Right lobe of liver (tissue), 6 donors: ENCODE results near the gene MRPL36. TPM values are rescaled to one million over a fixed set of nuclear protein-coding genes. Genes with fewer than 3 reads are reported as not detected.
A peak's percentile ranks its signal among the peaks of the same experiment; 100 is the strongest.

ENCODE experiments used
- ATAC-seq, 4 donors: fragments of 200-7000 bp; cut with Tn5 transposase; one replicate each; pipeline ENCODE4 v1.9.1; 2020; ENCODE audit warnings: mild to moderate bottlenecking in 4 of 4, moderate library complexity in 4 of 4
- DNase-seq, 3 donors: peaks; one replicate each; pipeline ENCODE4 v3.0.0-alpha.2; 2020
- H3K27ac ChIP-seq, 3 donors: fragments of 200-600 bp; one replicate each; pipeline ENCODE4 v1.8.0; 2022
- H3K27me3 ChIP-seq, 2 donors: fragments of 200-600 bp; one replicate each; pipeline ENCODE4 v1.8.0; 2022
- H3K36me3 ChIP-seq, 4 donors: fragments of 200-600 bp; sonication (generic) in 1 of 4; one replicate each; pipeline versions ENCODE4 v1.5.1 to v1.8.0; 2017 to 2022; ENCODE audit warnings: control low read depth in 1 of 4
- H3K4me1 ChIP-seq, 4 donors: fragments of 200-600 bp; sonication (generic) in 1 of 4; one replicate each; pipeline versions ENCODE4 v1.5.1 to v1.8.0; 2017 to 2022; ENCODE audit warnings: control low read depth in 1 of 4
- H3K4me3 ChIP-seq, 3 donors: fragments of 200-600 bp; one replicate each; pipeline ENCODE4 v1.8.0; 2022
- H3K9me3 ChIP-seq, 4 donors: fragments of 200-600 bp; sonication (generic) in 1 of 4; one replicate each; pipeline versions ENCODE4 v1.5.1 to v1.8.0; 2017 to 2022; ENCODE audit warnings: control low read depth in 1 of 4
- CTCF ChIP-seq, 4 donors: fragments of 200-600 bp in 3 of 4; fragments of 450-650 bp in 1 of 4; IDR thresholded peaks; one replicate each; pipeline versions ENCODE4 v1.5.1 to v1.8.0; 2016 to 2022; ENCODE audit warnings: antibody characterized with exemption in 4 of 4, mild to moderate bottlenecking in 2 of 4
- POLR2A ChIP-seq: fragments of 450-650 bp; IDR thresholded peaks from one replicate; pipeline ENCODE4 v1.6.1; 2017; ENCODE audit warnings: antibody characterized with exemption, mild to moderate bottlenecking
- WGBS: methylation state at CpG from one replicate; pipeline ENCODE4 v1.1.6; 2018; ENCODE audit warnings: low coverage, low lambda C conversion rate; ENCODE audit not compliant: insufficient coverage; ENCODE audit errors: missing lambda C conversion rate; 5-methylcytosine and 5-hydroxymethylcytosine counted together
- intact Hi-C, 2 donors: fragments of 100-400 bp; cut with DNase I; formaldehyde crosslinking; loops; one replicate each; pipeline versions ENCODE4 v1.11.2 to v1.14.1; 2022
- total RNA-seq, 6 experiments: library from RNA; depleted of rRNA in 2 of 6; stranded (reverse); fragments of >200 nt in 2 of 6; fragmentation: NEBNext Ultra II Directional in 3 of 6; extraction: Animal tissue kit (Norgen Biotek cat#: 25700) in 3 of 6; gene quantifications; one replicate each; pipeline versions ENCODE4 v1.1.0 to v1.2.4, GENCODE V29; 2016 to 2023
- donor health status: DM: no; HTN: yes; CAD: no.
- donor health status: DM: no; HTN: no; CAD: no.
- donor health status: DM: no; HTN: no; CAD: no.
- donor health status: DM: no; HTN: yes; CAD: no.
- donor health status: DM: no; HTN: yes; CAD: no.

MRPL36 gene
- total RNA-seq, 6 experiments from 2014 or later = 30.7 to 40.0 (median 35.5) TPM

- no peak for TF ChIP-seq CTCF (IDR thresholded peaks at IDR 0.05)
- no peak for TF ChIP-seq POLR2A
- Histone ChIP-seq H3K36me3 (no peaks in the 10 kb centered on the region), H3K4me1 (no peaks in the 10 kb centered on the region), H3K4me3 (no peak overlapping the region), H3K27me3 (no peaks in the 10 kb centered on the region), H3K9me3 (no peaks in the 10 kb centered on the region), H3K27ac (no peak overlapping the region)
- DNase-seq (peak in 2 of 3 donors; percentile 3 to 22), ATAC-seq (no peak)
- intact Hi-C loops = loop anchor here in 1 of 2 donors (10.0 kb wide), 1 partner anchor 252 kb away; no protein-coding TSS in a partner anchor
- WGBS = 46% methylated on average over 11 of the region's 25 CpGs
Observed at GRCh38 chr5:1762121-1762882, 37.3 kb downstream of the MRPL36 start.

- DNase-seq (peak in 2 of 3 donors; percentile 9 to 41), ATAC-seq (no peak)
- H3K4me3 ChIP-seq = no peak overlapping the region
- TF ChIP-seq POLR2A (no peak), CTCF (IDR thresholded peaks at IDR 0.05) (no peak)
- H3K27me3 ChIP-seq = no peaks in the 10 kb centered on the region
- intact Hi-C loops = loop anchor here in 1 of 2 donors (10.0 kb wide), 1 partner anchor 253 kb away; no protein-coding TSS in a partner anchor
- H3K9me3 ChIP-seq = no peaks in the 10 kb centered on the region
- H3K36me3 ChIP-seq = no peaks in the 10 kb centered on the region
- no peaks in the 10 kb centered on the region for H3K4me1 ChIP-seq
- WGBS = 60% methylated on average over 7 of the region's 11 CpGs
- H3K27ac ChIP-seq = no peak overlapping the region
Observed at GRCh38 chr5:1761453-1761755, 38.2 kb downstream of the MRPL36 start.

GRCh38 chr5:1760656-1761452 lies 38.8 kb downstream of the MRPL36 start:
- WGBS = 55% methylated on average over 7 of the region's 28 CpGs
- no peak overlapping the region for H3K27ac ChIP-seq
- no peak for TF ChIP-seq POLR2A
- TF ChIP-seq CTCF (IDR thresholded peaks at IDR 0.05) = no peak
- H3K4me1 ChIP-seq = no peaks in the 10 kb centered on the region
- no peaks in the 10 kb centered on the region for H3K27me3 ChIP-seq
- no peak overlapping the region for H3K4me3 ChIP-seq
- H3K9me3 ChIP-seq = no peaks in the 10 kb centered on the region
- no peaks in the 10 kb centered on the region for H3K36me3 ChIP-seq
- intact Hi-C loops = loop anchor here in 1 of 2 donors (10.0 kb wide), 1 partner anchor 254 kb away; no protein-coding TSS in a partner anchor
- ATAC-seq = peak in 1 of 4 donors; percentile 16
- DNase-seq = peak; percentile 7 to 46 (median 37)

- no peaks in the 10 kb centered on the region for H3K4me1 ChIP-seq
- H3K9me3 ChIP-seq = no peaks in the 10 kb centered on the region
- ATAC-seq (no peak), DNase-seq (no peak)
- TF ChIP-seq POLR2A (no peak), CTCF (IDR thresholded peaks at IDR 0.05) (no peak)
- no peak overlapping the region for H3K27ac ChIP-seq
- intact Hi-C loops = loop anchor here in 1 of 2 donors (10.0 kb wide), 1 partner anchor 255 kb away; no protein-coding TSS in a partner anchor
- H3K27me3 ChIP-seq = no peaks in the 10 kb centered on the region
- 53% methylated on average over 4 of the region's 4 CpGs for WGBS
- no peaks in the 10 kb centered on the region for H3K36me3 ChIP-seq
- H3K4me3 ChIP-seq = no peak overlapping the region
Observed at GRCh38 chr5:1760231-1760630, 39.4 kb downstream of the MRPL36 start.
